GM20431 (cell line): ENCODE data around the gene MMP3.
"Not testable (repeated sequence)": the region's sequence is repeated elsewhere in the genome, so short reads cannot be mapped to it uniquely, and the experiment has no call there.

Experiments
- in situ Hi-C: fragments of 300-500 bp; cut with MseI, MboI; formaldehyde crosslinking; loops from one replicate; pipeline ENCODE4 v1.15.0; 2020; ENCODE audit warnings: low sequenced_read_pairs; ENCODE audit not compliant: unreplicated experiment

MMP3 gene

GRCh38 chr11:102843489-102843888 lies at the start of gene MMP3:
Gene MMP3, minus strand, starts transcription at chr11:102843609. Its CDS starts 63 bp downstream, at chr11:102843546.
- in situ Hi-C loops, result no loop called here

DNA sequence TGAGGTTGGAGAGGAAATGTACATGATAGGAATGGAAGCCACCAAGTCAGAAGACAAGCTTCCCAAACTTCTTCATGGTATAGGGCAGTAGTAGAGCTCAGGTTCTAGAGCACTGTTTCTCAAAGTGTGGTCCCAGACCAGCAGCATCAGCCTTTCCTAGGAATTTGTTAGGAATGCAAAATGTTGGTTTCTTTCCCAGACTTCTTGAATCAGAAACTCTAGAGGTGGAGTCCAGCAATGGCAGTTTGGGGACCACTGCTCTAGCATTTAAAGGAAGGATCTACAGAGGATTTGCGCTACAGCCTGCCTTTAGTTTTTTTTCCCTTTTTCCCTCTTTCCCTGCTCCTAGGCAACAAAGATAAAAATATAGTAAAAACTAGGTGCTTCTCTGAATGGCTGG lies 48.3 kb upstream of the MMP3 start:
- in situ Hi-C loops, result no loop called here

GRCh38 chr11:102886999-102887398 lies 43.6 kb upstream of the MMP3 start:
- in situ Hi-C loops, result no loop called here

GRCh38 chr11:102883141-102883540 lies 39.7 kb upstream of the MMP3 start:
- in situ Hi-C loops, result no loop called here

DNA sequence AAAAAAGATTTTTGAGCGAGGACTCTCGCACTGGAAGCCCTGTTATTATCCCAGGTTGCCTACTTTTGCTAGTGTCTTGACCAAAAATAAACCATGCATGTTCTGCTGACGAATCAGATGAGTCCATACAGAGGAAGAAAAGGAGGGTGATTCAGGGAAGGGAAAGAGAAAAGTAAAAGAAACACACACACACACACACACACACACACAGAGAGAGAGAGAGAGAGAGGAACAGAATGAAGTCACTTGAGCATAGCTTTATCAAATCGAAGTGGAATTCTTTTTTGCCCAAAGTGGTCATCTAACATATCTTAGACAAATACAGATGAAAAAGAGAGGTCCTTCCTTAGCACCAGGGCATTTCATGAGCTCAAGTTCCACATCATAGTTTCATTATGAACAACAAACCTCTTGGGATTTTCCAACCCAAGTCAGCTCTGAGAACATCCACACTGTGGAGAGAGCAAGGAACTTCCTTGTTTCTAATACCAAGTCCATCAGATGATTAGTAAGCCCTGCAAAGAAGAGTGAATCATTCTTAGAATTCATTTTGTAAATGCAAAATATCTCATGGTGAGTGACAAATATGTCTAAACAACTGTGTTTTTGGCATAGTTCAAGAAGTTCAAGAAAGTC lies 39.1 kb upstream of the MMP3 start:
- in situ Hi-C loops, result no loop called here

GRCh38 chr11:102879801-102880200 lies 36.4 kb upstream of the MMP3 start:
- in situ Hi-C loops, result no loop called here

DNA sequence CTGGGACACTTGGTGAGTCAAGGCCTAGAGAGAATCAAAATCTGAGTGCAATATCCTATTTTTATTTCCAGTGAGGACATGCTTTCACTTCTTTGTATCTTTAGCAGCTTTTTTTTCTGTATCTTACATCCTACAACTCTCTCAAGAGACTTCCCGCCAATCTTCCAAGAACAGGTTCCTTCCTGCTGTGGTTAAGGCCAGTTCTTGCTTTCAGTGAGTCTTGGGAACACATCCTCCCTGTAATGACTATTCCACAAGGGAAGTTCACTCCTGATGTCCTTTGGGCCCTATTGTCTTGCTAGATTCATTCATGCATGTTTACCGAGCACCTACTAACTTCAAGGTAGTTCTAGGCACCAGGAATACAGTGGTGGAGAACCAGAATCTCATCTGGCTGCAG lies 35.2 kb upstream of the MMP3 start:
- in situ Hi-C loops, result no loop called here

- in situ Hi-C loops, result no loop called here
These were observed 31.4 kb upstream of the MMP3 start, which contains the start of gene MMP12 for GRCh38 chr11:102874852-102875251. Gene MMP12, minus strand, starts transcription at chr11:102874982. Its CDS starts 45 bp downstream, at chr11:102874937.

DNA sequence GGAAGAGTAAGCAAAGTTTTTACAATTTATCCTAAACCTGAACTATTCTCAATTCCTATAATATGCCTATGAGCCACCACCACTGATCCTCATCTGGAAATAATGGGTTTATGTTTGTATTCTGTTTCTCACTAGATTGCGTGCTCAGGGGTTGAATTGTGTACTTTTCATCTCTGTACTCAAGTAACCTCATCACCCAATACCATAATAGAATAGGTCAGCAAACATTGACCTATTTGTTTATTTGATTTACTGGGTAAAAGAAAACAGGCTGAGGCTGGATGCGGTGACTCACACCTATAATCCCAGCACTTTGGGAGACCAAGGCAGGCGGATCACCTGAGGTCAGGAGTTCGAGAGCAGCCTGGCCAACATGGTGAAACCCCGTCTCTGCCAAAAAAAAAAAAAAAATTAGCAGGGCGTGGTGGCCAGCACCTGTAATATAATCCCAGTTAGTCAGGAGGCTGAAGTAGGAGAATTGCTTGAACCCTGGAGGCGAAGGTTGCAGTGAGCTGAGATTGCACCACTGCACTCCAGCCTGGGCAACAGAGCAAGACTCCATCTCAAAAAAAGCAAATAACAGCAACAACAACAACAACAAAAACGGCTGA lies 26.1 kb upstream of the MMP3 start:
- in situ Hi-C loops, result not testable (repeated sequence)

DNA sequence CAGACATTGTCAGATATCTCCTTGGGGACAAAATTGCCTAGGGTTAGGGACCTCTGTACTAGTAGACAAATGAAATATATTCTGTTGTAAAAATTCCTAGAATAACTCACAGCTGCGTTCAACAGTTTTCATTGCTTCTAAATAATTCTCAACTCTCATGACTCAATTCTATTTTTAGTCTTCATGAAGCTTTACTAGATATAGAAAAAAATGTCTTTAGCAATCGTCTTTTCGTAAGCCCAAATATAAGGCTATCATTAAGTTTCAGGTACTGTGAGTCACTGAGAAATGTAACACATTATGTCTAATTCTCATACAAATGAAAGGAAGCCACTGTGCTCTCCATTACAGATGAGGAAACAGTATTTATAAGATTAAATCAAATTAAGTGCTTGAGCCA lies 24.9 kb upstream of the MMP3 start:
- in situ Hi-C loops, result no loop called here

DNA sequence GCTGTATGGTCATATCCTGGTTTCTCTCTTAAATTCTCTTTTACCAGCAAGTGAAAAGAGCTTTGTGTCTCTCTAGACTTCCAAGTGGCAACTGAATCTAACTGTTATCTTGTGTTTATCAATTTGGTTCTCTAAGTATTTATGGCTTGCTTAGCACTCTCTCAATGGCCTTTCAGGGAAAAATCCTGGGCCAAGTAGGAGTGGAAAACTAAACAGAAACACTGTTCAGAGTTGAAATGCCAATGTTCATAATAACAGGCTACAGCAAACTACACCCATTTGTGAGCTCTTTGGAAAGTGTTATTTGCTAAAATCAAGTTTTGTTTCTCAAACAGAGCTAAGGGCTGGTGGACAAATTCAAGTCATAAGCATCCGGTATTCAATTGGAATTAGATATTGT lies 21.3 kb upstream of the MMP3 start:
- in situ Hi-C loops, result no loop called here

DNA sequence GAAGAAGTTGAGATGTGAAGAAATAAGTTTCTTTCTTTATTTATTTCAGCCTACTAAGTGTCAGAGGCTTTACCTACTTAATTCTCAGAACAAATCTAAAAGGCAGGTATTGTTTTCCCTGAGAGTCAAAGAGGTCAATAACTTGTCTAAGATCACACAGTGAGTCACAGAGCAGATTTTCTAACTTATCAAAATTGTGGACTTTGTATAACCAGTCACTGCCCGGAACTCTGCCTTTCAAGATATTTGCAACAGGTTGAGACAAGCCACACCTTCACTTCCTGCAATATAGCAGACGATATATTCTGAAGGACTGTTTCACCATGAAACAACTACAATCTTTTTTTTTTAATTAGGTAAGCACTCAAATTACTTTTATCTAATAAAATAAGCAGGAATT lies 10.5 kb upstream of the MMP3 start:
- in situ Hi-C loops, result no loop called here

DNA sequence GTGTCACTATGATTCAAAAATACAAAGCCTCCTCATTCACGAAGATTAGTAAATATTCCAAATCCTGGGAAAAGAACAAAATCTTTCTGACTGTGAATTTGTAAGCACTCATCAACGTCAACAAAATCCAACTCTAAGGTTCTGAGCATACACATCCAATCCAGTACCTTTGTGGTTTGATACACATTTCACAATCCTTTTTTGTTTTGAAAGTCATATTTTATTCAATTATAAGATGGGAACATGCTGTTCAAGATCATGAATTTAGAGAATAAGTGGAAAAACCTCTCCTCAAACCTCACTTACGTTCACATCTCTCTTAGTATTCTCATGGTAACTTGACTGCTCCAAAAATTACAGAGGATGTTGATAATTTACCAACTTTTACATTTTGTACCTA lies 9.6 kb upstream of the MMP3 start:
- in situ Hi-C loops, result no loop called here

DNA sequence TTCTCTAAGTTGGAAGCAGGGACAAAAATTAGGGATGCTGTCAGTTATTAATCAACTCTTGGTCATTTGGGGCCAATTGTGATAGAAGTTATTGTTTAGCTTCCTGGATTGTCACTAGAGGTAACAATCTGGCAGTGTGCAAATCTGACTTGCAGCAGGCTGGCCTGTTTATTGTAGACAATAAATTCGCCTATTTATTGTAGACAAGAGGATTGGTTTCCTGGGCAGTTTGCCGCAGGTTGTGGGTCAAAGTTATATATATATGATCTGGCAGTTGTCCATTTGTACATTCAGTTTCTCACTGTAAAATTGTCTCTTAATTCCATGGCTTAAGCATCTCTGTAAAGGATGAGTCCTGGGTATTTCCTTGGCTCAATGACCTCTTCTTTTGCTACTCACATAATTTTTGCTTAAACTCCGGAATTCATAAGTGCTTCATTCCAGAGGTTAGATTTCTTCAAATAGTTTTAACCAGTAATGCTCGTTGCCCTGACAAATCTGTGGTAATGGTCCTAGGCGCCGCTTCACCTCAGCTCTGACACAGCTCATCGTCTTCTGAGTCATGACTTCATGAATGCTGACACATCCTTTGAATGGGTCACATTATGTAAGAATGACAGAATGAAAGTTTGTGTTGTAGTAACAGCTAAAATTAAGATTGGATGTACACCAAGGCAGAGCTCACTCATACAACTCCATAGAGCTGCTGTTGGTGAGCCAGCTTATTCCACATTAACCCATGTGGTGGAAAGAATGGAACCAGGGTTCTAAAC lies 7.8 kb upstream of the MMP3 start:
- in situ Hi-C loops, result no loop called here

- in situ Hi-C loops, result no loop called here
These were observed 5.9 kb upstream of the MMP3 start for GRCh38 chr11:102849311-102849710.

DNA sequence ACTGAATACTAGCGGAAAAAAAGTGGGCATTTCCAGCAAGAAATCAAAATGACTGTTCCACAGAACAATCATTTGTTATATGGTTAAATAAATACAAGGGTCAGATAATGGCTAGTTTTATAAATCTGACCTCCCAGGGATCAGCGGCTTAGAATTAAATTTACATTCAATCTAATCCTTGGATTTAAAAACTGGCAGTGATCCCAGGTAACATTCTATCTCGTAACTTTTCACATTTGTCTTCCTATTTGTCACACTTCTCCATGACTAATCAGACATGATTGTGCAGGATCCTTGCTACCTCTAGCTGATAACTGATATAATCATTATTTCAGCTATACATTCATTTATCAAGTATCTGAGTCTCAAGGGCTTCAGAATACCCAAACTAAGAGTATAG lies 2.9 kb upstream of the MMP3 start:
- in situ Hi-C loops, result no loop called here

DNA sequence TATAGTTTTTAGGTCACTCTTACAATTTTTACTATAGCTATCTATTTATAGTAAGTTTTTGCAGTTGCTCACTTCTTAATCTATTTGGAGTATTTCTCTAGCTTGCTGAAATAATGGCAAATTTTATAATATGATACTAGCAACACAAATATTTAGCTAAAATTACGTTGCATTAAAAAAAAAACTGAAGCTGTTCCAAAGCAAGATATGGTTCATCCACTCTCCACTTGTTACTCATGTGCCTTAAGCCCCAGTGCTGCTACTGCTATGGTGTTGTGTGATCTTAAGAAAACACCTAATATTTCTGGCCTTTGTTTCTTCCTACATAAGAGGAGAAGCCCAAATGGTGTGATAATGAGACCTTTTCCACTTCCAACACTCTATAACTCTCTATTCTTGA lies 479 bp downstream of the MMP3 start:
- in situ Hi-C loops, result no loop called here

DNA sequence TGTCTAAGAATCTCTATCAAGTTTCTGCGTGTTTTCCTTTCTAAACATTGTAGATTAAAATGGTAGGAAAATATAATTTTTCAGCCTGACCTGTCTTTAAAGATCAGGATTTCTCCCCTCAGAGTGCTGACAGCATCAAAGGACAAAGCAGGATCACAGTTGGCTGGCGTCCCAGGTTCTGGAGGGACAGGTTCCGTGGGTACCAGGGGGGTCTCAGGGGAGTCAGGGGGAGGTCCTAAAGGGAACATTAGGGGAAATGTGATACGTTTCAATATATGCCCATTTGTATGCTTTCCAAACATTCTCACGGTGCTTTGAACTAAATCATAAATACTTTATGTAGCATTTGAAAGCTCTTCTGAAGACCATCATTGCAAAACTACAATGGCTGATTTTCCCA lies 3.4 kb downstream of the MMP3 start:
- in situ Hi-C loops, result no loop called here

GRCh38 chr11:102837646-102838045 lies 5.8 kb downstream of the MMP3 start:
- in situ Hi-C loops, result no loop called here

DNA sequence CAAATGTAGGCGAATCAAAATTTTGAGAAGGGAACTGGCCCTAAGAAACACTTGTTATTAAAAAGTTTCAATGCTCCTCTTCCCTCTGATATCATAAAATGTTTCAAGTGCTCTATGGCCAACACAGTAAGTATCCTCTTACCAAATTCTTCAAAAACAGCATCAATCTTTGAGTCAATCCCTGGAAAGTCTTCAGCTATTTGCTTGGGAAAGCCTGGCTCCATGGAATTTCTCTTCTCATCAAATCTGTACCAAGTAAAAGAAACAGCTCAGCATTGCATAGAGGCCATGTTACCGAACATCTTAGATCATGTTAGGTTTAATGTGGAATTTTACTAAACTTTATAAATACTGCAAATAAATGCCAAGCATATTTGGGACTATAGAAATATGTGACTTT lies 6.3 kb downstream of the MMP3 start:
- in situ Hi-C loops, result no loop called here

DNA sequence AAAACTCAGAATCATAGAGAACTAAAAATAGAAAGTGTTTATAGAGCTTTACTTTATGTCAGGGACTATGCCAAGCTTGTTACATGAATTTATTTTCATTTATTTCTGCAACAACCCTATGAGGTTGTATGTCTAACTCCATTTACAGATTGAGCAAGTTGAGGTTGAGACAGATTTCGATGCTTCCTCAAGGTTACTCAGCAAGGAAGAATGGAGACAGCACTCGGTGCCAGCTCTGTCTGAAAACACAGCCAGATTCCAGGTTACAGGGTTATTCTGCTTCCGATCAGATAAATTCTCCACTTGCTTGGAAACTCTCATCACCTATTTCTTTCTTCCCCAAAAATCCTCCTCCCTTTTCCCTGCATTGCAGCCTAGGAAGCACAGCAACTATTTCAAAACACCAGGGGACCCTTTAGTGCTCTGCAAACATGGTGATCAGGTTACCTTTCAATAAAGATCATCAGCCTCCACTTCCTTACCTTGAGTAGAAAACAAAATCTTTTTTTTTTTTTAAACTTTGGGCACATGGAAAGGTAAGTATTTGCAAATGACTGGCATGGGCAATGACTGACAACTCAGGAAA lies 7.0 kb downstream of the MMP3 start:
- in situ Hi-C loops, result no loop called here
